ENCODE measurements around the gene RAET1E.
"Not testable (repeated sequence)": the region's sequence is repeated elsewhere in the genome, so short reads cannot be mapped to it uniquely, and the experiment has no call there.

RAET1E gene

DNA sequence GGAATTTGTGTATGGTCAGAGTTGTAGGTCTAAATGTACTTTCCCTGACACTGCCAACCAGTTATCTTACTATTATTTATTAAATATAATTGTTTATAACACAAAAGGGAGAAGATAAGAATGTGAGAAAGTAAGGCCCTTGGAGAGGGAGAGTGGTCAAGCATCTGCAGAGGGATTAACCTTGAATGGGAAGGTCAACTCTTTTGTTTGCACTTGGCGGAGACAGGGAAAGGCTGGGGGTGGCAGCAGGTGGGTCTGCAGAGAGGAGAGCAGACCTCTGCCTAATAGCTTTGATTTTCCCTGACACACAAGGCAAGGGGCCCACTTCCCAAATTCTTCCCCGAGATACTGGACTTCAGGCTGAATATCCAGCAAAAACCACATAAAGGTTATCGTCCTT lies 38.0 kb downstream of the RAET1E start:
- FAIRE-seq, result no peak

DNA sequence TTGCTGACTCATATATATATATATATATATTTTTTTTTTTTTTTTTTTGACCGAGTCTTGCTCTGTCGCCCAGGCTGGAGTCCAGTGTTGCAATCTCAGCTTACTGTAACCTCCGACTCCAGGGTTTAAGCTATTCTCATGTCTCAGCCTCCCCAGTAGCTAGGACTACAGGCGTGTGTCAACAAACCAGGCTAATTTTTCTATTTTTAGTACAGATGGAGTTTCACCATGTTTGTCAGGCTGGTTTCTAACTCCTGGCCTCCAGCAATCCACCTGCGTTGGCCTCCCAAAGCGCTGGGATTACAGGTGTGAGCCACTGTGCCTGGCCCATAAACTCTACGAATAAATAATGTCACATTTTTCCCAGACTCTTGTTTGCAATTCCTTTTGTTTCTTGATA lies 38.5 kb downstream of the RAET1E start:
- FAIRE-seq, result no peak

DNA sequence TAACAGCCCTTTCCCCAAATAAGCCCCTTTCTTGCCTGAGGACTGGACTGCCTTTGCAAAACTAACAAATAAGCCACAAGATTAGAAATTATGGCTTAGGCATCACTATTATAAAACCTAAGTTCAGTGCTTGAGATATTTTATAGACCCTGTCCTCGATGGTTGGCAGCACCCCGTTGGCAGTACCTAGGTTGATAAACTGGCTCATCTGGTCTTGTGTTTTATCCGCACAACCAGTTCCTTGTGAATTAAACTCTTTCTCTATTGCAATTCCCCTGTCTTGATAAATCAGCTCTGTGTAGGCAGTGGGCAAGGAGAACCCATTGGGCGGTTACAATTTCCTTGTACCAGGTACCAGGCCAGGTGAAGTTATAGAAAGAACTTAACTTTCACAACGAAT lies 40.4 kb downstream of the RAET1E start:
- FAIRE-seq, result no peak

DNA sequence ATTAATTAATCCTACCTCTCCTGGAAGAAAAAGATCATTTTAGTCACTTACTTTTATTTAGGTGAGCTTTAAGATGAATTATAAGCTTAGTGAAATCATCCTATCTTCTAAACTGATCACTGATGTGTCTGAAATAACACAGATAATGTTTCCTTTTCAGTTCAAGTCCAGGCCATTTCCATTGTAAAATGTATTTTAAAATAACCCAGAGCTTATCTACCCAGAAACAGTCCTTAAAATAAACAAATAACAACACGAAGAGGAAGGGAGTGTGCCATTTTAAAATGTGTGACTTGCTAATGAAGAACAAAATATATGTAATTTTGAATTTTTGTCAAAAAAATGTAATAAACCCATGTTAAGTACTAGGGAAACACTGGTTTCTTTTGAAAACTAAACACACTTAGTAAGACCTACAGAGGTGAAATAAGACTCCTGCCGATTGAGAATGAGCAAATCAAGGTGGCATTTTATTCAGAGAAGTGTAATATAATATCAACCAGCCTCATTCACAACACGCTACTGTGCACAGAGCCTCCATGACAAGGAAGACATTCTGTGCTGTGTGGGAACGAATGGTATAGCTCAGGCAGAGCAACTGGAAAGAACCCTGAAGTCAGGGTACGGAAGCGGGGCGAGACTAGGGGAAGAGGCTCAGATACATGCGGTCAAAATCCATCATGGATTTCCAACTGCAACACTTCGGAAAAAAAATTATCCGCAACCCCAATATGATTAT lies 41.5 kb downstream of the RAET1E start:
- no peak for FAIRE-seq

DNA sequence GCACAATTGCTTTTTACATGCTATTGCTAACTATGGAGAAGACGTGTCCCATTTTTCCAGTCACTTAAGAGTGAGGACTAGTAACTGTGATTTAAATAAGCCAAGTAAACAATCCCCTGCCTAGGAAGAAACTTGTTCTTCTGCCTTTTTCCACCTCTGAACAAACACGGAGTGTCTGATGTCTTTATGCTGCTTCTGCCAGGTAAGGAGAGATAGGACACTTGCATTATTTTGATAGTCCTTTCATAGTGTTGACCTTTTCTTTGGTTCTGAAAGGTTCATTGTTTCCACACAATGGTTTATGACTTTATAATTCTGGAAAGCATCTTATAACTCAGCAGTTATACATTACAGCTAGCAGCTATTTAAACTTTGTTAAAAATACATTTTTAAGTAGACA lies 42.2 kb downstream of the RAET1E start:
- FAIRE-seq, result no peak

DNA sequence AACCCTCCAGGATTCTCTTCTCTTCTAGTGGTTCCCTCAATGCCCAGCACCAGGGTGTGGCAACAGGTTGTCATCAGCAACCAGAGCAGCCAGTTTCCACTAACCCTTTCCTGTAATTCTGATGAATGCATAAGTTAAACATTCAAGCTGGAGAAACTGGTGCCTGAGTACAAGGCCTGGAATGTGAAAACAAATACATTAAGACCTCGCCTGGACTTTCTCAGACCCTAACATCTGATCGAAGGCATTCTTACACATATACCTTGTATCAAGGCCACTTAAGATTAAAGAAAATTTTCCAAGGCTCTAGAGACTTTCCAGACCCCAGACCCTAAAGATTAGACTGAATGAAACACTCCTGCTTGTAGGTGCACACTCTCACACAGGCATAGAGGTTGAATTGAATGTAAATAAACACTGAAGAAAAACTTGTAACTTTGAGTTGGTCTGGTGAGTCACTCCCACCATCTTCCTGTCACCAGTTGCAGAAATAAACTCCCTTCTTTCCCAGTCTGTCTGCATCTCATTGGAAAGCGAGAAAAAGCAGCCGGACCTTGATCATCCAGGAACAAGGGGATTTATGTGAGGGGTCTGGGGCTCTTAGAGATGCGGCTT lies 42.8 kb downstream of the RAET1E start:
- no peak for FAIRE-seq

DNA sequence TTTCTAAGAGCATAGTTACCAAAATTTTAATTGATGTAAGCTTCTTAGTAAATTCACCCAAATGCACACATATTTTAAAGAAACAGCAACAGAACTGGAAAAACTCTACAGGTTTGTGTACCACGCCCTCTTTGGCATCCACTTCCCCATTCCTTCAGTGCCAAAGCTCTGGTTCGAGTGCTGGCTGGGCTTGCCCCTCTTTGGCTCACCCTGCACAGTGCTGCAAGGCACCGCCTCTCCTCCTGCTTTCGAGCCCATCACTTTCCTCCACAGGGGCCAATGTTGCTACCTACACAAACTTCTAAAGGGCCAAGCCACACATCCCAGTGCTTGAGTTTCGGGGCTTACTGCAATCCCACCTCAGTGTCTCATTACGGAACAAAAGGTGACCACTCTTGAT lies 43.4 kb downstream of the RAET1E start:
- FAIRE-seq, result no peak

DNA sequence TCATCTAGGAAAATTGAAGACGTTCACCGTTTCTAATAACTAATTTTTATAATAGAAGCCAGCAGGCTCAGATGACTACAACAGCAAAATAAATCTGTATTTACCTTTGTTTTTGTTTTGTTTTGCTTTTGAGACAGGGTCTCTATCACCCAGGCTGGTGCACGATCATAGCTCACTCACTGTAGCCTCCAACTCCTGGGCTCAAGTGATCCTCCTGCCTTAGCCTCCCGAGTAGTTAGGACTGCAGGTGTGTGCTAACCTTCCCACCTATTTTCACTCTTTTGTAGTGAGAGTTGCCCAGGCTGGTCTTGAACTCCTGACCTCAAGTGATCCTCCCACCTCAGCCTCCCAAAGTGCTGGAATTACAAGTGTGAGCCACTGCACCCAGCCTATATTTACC lies 43.9 kb downstream of the RAET1E start:
- FAIRE-seq, result not testable (repeated sequence)

DNA sequence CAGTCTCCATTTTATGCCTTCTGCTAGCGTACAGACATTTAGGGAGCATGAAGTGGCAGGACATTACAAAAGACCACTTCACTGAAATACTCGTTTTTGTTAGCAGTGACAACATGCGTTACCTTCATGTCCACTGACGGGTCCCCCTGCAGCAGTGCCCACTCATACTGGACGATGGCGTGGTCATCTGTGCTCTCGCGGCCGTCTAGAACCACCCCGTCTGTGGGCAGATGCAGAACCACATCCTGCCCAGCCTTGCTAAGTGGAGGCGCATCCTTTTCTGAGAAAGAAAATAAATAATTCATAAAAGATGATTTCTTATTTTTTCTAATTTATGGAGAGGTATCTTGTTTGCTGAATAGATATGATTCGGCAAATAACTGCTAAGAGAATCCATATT lies 45.0 kb downstream of the RAET1E start:
- FAIRE-seq, result no peak

DNA sequence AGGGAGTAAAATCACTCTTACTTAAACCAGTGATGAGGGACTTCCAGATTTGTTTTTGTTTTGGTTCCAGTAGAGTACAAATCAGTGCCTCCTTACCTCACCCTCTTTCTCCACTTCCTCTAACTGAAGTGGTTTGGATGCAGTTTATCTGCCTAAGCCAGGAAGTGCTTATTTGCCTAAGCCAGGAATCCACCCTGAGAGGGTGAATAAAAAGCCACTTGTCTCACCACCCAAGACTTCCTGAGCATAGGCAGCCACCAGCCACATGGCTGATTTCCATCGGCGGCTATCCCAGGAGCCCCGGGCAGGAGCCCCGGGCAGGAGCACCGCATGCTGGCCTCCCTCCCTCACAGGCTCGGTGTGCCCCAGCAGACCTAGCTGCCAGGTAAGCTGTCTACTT lies 45.7 kb downstream of the RAET1E start:
- no peak for FAIRE-seq

DNA sequence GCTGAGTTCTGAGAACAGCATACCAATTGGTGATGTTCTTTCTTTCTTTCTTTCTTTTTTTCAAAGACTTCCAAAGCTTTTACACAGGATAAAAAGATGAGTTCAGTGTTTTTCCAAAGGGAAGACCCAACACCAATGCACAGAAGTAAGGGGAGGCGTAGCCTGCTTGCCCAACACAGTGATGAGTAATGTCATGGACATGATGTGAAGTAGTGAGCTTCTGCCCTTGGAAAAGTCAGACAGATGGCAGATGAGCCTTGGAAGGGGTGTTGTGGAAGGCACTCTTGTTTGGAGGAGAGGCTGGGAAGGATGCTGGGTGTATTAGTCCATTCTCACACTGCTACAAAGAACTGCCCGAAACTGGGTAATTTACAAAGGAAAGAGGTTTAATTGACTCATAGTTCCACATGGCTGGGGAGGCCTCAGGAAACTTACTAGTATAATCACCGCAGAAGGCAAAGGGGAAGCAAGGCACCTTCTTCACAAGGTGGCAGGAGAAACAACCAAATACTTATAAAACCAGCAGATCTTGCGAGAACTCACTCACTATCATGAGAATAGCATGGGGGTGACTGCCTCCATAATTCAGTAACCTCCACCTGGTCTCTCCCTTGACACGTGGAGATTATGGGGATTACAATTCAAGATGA lies 46.3 kb downstream of the RAET1E start:
- FAIRE-seq, result no peak

DNA sequence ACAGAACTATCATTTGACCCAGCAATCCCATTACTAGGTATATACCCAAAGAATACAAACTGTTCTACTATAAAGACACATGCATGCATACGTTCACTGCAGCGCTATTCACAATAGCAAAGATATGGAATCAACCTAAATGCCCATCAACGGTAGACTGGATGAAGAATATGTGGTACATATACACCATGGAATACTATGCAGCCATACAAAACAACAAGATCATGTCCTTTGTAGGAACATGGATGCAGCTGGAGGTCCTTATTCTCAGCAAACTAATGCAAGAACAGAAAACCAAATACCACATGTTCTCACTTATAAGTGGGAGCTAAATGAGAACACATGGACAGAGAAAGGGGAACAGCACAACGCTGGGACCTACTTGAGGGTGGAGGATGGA lies 49.6 kb downstream of the RAET1E start:
- FAIRE-seq, result not testable (repeated sequence)
